HG03039 (cell line): ENCODE results near the gene GATA5.

ENCODE experiments used
- ATAC-seq: cut with Tn5 transposase; IDR thresholded peaks from one replicate; pipeline ENCODE4 v1.9.1; 2021; ENCODE audit warnings: mild to moderate bottlenecking, moderate library complexity; ENCODE audit not compliant: unreplicated experiment

GATA5 gene, protein sequence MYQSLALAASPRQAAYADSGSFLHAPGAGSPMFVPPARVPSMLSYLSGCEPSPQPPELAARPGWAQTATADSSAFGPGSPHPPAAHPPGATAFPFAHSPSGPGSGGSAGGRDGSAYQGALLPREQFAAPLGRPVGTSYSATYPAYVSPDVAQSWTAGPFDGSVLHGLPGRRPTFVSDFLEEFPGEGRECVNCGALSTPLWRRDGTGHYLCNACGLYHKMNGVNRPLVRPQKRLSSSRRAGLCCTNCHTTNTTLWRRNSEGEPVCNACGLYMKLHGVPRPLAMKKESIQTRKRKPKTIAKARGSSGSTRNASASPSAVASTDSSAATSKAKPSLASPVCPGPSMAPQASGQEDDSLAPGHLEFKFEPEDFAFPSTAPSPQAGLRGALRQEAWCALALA

DNA sequence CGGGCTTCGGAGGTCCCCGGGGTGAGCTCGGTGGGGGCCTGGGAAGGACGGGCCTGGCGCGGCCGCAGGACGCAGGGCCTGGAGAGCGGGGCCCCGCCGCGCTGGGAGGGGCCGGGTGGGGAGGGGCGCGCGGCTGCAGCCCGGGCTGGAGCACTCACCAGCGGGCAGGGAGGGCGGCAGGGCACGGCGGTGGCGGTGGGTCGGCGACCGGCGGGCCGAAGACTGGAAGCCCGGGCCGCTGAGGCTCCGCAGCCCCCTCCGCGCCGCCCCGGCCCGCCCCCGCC, at the start of gene GATA5:
Gene GATA5 (minus strand): TSS at position 224 of the 284 bp plus-strand sequence. CDS start 474 bp downstream, outside the sequence.
- no peak for ATAC-seq

DNA sequence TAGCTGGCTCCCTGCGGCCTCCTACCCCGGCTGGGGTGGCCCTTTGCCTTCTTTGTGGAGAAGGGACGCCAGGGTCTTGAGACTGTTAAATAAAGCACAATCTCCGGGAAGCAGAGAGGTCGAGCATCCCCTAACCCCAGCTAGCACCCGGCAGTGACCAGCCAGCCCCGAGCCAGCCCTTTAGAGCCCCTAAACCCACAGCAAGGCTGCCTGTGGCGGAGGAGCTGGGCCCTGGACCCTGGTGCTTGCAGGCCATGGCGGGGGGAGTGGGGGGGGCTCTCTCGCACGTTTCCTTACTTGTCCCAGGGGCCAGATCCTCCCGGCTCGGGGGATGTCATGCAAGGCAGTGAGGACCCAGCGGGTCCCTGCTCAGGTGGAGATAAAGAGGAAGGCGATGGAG, 49.2 kb upstream of the GATA5 start:
- no peak for ATAC-seq

DNA sequence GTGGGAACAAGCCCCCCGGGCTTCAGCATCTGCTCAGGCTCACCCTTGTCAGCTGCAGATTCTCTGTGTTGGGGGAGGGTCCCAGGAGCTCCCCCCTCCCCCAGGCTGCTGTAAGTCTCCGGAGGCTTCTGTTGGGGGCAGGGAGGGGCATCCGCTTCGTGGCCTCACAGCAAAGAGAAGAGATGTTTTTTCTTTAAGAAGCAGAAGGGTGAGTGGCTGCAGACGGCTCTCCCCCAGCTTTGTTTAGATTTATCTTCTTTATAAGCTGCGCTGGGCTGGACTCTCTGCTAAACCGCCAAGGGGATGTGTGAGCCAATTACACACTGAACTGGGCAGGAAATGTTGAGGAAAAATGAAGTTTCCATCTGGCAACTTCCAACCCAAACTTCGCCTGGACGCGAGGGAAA, 48.7 kb upstream of the GATA5 start:
- ATAC-seq, result no peak

DNA sequence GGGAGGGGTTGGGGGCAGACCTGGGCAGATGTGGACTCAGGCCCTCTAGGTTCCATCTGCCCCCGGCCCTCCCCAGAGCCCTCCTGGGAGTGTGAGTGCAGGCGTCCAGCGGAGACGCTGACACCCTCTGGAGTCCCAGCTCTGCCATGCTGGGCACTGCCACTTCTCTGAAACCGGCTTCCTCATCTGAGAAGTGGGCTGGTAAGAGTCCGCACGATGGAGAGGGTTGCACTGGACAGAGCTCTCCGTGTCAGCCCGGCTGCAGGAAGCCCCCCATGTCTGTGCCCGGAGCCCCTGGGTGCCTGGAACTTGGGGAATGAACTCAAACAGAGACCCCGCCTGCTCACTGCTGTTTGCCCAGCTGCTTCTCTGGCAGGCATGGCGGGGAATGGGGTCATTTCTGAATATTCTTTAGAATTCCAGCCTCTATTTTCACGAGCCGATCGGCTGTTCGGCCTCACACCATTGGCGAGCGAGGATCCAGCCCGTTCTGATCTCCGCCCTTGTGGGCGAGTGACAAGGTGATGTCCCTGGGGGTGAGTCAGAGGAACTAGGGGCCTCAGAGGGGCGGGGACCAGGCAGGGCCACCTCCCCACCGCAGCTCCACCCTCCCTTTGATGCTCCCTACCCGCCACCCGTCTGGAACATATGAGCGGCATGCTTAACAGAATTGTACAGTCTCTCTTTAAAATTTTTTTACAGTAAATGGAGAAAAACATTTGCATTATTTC, 47.8 kb upstream of the GATA5 start:
- no peak for ATAC-seq

DNA sequence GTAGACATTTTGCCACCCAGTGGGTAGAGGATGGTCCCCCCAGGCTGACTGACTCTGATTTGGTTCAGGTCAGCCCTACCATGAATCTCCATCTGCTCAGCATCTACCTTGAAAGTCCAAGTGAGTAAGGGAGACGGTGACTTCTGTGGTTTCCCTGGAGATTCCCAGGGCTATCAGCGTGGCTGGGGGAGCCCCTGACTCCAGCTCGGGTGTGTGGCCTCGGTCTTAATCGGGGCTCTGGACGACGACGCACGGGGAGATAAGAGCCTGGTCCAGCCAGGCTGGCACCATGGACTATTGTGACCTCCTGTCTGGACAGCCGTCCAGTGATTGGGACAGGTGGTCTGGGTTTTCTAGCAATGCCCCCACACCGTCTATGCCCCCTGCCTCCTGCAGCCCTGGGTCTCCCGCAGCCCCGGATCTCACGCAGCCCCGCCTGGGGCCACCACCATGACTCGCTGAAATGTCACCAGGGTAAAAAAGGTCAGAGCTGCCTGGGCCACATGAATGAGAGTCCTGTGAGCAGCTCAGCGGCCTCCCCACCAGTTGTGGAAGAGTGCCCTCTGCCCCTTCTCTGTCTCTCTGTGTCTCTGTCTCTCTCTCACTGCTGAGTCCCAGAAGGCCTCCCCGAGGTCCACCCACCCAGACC, 47.1 kb upstream of the GATA5 start:
- ATAC-seq, result no peak

DNA sequence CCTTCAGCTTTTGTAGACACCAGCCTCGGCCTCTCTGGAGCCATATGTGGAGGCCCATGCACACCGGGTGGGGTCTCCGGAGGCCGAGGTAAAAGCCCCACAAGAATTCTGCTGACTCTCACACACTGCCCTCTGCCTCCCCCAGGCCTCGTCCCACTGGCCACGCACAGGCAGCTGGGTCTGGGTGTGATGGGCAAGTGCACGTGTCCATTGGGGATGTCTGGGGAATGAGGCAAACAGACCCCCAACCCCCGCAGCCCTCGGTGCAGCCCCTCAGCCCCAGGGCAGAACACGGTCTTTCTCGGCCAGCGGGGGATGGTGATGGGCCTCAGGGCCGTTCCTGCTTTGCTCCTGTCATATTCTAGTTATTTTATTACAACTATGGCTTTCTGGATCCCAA, 44.0 kb upstream of the GATA5 start:
- ATAC-seq, result no peak

DNA sequence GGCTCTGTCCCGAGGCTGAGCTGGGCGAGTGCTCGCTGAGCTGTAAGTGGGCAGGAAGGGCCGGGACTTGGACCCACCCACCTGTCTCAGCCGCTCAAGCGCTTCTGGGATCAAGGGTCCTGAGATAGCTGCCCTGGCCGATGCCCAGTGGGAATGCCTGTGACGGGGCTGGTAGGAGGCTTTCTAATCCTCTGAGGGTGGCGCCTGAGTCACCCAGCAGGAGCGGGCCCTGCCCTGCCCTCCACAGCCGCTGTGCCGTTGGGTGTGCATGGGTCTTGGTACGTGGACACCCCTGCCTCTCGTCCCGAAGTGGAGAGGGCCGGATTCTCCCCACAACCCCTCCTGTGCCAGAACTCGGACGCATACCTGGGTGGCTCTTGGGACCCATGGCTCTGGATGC, 43.1 kb upstream of the GATA5 start:
- ATAC-seq, result no peak

DNA sequence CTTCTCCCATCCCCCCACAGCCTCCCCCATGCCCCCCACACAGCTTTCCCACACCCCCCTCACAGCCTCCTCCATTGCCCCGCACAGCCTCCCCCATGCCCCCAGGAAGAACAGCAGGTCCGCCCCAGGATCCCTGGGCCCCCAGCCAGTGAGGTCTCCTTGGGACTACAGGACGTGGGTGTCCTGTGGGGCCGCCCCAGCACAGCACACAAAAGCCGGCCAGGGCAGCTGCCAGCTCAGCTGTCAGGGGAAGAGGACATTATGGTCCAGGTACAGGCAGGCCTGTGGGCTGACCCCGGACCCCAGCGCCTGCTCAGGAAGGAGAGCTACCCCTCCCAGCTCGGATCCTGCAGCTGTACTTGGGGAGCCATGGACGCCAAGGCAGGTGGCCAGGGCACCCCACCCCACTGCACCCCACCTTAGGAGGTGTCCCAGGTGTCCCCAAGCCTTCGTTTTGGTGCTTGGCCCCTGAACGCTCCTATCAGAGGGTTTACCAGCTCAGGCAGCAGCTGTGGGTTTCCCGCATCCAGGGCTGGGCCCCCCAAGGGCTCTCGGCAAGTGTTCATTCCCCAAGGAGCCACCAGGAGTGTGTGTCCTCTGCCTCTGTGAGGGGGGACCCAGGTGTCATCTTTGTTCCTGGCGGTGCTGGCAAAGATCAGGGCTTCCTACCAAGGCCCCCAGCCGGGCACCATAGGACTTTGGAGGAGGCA, 42.3 kb upstream of the GATA5 start:
- ATAC-seq, result no peak

DNA sequence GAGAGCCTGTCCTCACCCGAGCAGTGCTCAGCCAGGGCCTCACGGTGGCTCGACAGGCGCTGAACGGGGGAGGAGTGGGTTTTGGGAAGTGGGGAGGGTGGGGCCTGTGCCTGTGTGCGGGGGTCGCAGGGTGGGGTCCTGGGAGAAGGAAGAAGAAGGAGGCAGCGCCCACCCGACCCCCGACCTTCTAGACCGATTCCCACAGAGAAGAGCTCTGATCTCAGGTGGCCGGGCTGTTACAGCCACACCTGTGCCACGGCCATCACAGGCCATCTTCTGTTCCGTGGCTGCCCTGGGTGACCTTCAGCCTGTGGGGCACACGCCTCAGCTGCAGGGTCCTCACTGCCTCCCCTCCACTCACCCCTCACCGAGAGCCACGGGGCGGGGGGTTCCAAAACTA, 41.4 kb upstream of the GATA5 start:
- ATAC-seq, result no peak

DNA sequence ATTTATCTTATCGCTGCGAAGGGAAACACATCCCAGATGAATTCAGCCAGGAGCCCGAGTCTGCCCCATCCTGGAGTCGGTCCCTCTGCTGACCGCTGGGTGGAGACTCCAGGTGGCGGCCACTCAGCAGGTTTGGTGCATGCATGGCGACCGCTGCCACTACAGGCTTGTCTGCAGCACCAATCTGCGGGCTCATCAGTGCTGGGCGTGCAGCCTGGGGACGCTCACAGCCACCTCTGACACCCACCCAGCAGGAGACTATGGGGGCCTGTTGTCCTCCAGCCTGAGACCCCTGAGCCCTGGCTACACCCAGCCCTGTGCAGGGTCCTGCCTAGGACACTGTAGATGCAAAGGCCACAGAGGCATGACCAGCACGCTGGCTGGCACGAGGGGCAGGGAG, 40.5 kb upstream of the GATA5 start:
- ATAC-seq, result no peak

DNA sequence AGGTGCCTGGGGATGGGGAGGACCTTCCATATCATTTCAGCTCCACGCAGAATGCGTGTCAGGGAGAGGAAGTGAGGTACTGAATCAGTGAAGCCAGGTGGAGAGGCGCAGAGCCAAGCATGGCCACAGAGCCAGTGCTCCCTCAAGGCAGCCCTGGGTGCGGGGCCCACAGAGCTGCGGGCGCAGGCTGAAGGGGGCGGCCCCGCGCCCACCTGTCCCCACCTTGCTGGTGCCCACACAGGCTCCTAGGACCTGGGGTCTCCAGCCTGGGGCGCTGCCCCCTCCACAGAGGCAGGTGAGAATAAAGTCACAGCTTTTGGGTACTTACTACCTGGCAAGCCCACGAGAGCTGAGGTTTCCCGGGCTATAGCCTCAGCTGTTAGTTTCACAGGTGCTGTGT, 40.0 kb upstream of the GATA5 start:
- ATAC-seq, result no peak

DNA sequence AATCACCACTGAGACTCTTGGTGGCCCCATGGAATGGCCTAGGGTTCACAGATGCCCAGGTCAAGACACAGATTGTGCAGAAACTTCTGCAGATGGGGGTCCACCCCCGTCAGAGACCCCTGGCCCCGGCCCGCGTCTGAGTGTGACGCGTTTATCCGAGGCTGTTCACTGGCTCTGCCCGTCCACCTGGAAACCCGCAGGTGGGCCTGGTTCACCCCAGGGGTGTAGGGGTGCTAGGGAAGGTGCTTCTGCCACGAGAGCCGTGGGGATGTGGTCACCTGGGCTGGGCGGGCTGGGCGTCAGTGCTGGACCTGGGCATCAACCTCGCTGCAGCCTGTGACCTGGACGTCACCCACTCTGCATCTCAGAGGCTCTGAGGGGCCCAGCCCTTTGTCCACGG, 39.5 kb upstream of the GATA5 start:
- no peak for ATAC-seq

DNA sequence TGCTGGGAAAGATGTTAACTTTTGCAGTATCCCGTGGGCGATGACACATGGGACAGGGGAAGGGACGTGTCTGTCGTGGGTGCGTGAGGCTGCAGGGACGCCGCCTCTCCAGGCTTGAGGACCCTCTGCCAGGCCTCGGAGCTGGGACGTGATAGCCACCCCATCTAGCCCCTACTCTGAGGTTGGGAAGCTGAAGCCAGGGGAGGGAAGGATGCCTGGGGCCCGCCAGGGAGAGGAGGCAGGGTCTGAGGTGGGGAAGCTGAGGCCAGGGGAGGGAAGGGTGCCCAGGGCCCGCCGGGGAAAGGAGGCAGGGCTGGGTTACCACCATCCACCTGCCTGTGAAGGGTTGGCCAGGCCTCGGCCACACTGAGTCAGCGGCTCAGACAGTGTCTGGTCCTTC, 38.2 kb upstream of the GATA5 start:
- ATAC-seq, result no peak

DNA sequence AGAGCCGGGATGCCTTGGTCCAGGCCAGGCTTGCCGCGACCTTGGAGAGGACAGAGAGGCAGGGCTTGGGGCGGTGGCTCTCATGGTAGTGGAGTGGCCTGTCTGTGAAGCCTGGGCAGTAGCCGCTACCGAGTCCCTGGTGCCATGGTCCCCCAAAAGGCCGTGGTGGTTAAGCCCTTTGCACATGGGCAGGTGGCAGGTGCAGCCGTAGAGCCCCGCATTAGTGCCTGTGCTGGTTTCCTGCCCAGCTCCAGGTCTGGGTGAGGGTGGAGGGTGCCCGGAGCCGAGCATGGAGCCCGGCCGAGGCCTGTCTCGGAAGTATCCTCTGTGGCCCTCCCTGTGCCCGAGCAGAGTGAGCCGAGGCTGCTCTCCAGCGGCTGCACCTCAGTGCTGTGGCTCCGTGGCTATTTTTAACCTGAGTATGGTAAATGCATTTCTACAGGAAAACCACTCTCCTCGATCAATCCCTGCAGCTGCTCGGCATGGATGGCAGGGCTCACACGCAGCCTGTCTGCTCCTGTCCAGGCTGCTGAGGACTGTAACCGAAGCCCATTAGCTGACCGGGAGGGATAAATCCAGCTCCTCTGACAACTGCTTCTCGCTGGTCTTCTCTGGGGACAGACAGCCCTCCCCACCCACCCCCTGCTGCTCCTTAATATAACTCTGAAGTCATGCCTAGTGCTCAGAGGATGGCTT, 36.3 kb upstream of the GATA5 start:
- no peak for ATAC-seq

DNA sequence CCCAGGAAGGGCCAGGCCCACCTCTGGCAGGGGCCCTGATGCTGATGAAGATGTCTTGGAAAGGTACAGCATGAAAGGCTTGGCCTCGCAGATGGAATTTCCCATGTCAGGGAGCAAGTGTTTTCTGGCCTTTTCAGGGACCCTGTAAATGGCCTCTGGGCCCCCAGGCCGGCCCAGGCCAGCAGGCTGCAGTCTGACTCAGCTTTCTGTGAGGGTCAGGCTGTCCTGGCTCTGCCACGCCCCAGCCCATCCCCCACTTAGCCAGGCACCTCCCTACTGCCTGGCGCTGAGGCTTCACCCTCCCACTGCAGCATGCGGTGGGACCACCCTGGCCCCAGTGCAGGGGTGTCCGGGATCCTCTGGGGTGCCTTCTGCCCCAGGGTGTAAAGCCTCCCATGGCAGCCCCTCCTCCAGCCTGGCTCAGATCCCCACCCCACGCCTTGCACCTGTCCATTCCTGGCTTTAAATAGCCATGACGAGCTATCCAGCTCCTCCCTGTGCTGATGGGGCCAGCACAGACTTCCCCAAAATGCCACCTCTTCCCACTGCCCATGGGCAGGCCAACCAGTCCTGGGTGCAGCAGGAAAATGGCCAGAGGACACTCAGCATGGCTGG, 35.6 kb upstream of the GATA5 start:
- no peak for ATAC-seq

DNA sequence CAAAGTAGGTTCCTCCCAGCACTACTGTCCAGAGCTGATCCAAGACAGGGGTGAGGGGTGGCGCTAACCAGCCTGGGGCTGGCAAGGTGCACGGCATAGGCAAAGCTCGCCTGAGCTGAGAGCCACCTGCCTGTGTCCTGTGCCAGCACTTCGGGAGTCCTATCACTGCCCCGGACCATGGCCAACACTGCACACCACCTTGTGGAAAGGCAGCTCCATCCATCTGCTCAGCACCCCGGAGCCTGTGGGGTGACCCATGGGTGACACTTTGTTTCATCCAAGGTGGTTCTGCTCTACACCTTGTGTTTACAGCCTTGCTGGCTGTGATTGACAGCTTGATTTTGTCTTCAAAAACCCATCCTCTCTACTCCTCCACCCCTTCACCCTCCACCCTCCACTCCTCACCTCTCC, 32.9 kb upstream of the GATA5 start:
- ATAC-seq, result no peak

DNA sequence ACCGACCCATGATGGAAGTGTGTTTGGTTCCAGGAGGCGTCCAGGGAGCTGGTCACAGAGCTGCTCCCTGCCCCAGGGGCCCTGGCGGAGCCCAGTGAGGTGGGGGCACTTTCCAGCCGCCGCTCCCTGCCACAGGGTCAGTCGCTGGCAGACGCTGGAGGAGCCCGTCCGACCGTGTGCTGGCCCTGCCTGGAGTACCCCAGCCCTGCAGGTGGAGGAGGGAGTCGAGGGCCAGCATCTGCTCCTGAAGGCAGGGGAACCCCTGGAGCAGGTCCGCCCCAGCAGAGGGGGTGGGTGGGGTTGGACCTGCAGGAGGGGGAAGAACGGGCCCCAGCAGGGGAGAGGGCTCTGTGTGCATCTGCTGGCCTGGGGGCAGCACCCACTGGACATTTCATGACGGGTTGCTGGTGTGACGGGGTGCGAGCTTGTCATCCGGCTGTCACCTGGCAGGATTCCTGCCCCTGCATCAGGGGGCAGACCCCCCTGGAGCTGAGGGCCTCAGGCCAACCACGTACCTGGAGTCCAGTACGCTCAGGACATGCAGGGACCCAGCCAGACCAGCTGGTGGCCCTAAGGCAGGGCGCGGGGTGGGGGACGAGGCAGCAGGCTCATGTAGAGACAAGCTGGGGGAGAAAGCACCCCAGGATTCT, 32.3 kb upstream of the GATA5 start:
- ATAC-seq, result no peak

DNA sequence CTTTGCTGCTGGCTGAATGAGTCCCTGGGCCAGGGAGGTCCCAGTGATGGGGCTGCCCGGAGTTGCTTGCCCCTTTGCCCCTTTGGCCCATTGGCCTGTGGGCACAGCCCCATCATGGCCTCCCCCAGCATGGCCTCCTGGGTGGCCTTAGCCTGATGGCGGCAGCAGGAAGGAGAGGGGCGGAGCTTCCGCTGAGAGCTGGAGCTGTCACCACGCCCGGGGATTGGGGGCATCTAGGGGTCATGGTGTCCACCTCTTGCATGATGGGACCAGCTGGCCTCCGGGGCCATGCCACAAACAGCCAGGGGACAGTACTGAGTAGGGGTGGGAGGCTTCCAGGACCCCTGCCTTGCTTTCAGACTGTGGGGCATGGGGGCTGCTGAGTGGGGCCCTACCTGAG, 31.5 kb upstream of the GATA5 start:
- no peak for ATAC-seq

DNA sequence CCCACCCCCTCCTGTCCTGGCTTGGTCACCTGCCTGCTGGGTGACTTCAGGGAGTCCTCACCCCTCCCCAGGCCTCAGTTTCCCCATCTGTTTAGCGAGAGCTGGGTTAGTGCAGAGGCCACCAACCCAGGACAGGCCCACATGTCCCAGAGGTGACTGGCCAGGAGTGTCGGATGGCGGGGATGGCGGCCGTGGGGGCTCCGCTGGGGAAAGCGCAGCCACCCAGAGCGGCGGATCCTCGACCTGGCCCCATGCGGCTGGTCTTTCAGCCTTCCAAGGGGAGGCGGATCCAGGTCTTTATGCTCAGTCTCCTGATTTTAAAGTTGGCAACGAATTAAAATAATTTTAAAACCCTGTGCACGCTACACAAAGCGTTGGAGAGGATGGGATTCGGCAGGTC, 31.0 kb upstream of the GATA5 start:
- ATAC-seq, result no peak

DNA sequence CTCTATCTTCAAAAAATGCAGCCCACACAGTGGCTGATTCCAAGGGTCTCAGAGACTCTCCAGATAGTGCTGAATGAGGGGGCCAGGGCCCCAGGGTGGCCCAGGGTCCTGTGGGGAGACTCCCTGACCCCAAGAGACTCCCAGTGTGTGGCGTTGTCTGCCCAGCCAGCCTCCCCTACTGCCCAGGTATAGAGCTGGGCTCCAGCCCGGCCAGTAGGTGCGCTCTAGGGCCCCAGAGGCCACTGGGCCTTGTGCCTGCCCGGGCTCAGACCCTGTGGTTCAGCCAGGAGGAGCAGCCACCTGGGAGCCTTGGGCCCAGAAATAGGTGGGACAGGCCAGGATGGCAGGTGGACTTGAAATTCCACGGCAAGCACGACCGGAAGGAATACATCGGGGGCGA, 30.3 kb upstream of the GATA5 start:
- no peak for ATAC-seq
